SU-DHL-6 (cell line): ENCODE measurements around the gene OTUD4.

Experiments
- EZH2phosphoT487 ChIP-seq: fragments of 200-600 bp; sonication (generic), shearing (Covaris generic); conservative IDR thresholded peaks from 2 replicates; pipeline ENCODE4 v1.6.1; 2018; ENCODE audit warnings: mild to moderate bottlenecking, antibody characterized with exemption, low read length, moderate library complexity, mixed read lengths
- TF ChIP-seq, protein P1 (sequence below): fragments of 200-600 bp; sonication (generic); IDR thresholded peaks from one replicate; pipeline ENCODE4 v1.5.1; 2017; ENCODE audit warnings: antibody characterized with exemption, mild to moderate bottlenecking, low read length, moderate library complexity; ENCODE audit not compliant: insufficient read depth, poor library complexity, severe bottlenecking

DNA sequence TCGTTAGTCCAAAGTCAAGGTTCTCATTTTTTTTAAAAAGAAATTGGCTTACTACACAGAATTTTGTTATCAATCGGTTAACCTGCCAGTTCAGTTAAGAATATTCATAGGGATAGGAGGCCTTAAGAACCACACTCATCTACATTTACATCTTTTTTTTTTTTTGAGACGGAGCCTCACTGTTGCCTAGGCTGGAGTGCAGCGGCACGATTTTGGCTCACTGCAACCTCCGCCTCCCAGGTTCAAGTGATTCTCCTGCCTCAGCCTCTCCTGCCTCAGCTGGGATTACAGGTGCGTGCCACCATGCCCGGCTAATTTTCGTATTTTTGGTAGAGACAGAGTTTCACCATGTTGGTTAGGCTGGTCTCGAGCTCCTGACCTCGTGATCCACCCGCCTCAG is 48.5 kb downstream of the OTUD4 start:
- TF ChIP-seq, protein P1, sequence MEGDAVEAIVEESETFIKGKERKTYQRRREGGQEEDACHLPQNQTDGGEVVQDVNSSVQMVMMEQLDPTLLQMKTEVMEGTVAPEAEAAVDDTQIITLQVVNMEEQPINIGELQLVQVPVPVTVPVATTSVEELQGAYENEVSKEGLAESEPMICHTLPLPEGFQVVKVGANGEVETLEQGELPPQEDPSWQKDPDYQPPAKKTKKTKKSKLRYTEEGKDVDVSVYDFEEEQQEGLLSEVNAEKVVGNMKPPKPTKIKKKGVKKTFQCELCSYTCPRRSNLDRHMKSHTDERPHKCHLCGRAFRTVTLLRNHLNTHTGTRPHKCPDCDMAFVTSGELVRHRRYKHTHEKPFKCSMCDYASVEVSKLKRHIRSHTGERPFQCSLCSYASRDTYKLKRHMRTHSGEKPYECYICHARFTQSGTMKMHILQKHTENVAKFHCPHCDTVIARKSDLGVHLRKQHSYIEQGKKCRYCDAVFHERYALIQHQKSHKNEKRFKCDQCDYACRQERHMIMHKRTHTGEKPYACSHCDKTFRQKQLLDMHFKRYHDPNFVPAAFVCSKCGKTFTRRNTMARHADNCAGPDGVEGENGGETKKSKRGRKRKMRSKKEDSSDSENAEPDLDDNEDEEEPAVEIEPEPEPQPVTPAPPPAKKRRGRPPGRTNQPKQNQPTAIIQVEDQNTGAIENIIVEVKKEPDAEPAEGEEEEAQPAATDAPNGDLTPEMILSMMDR = no peak
- no peak for TF ChIP-seq EZH2phosphoT487
